H1 (cell line): Measurements from ENCODE around the gene IL17REL. TPM values are rescaled to one million over a fixed set of nuclear protein-coding genes. Genes with fewer than 3 reads are reported as not detected.

Source experiments
- CTCF ChIA-PET: fragments of 300-600 bp; sonication (Branson Sonifier 250); formaldehyde crosslinking; loops from one replicate; lab custom pipeline; 2021; ENCODE audit not compliant: partially characterized antibody; lab: Charles Lee
- POLR2A ChIA-PET: fragments of 300-600 bp; sonication (Branson Sonifier 250); formaldehyde crosslinking; loops from one replicate; lab custom pipeline; 2021; ENCODE audit warnings: inconsistent platforms; ENCODE audit not compliant: partially characterized antibody; lab: Charles Lee
- DNase-seq, 2 experiments: peaks; one replicate each; pipeline versions ENCODE4 v3.0.0 to v3.0.0-alpha.2; 2010 to 2022; ENCODE audit warnings: low spot score in 2 of 2, low read depth in 1 of 2, mixed read lengths in 1 of 2
- FAIRE-seq: peaks from 2 replicates; lab custom pipeline; 2011; peaks lifted over from hg19 to GRCh38; lab: Jason Lieb, UNC
- H2AFZ ChIP-seq: 2 replicates; pipeline ENCODE4 v1.8.1; 2012; ENCODE audit warnings: low read length, inconsistent platforms
- H2AK5ac ChIP-seq: 2 replicates; pipeline ENCODE4 v1.6.1; 2013; ENCODE audit warnings: low read depth, low read length
- H2BK120ac ChIP-seq: replicated peaks from 2 replicates; pipeline ENCODE3; 2013; ENCODE audit warnings: low read depth, low read length, inconsistent platforms
- H2BK12ac ChIP-seq: 2 replicates; pipeline ENCODE4 v1.6.1; 2013; ENCODE audit warnings: low read depth, low read length
- H2BK15ac ChIP-seq: 2 replicates; pipeline ENCODE4 v1.6.1; 2013; ENCODE audit warnings: low read length
- H2BK20ac ChIP-seq: 2 replicates; pipeline ENCODE4 v1.6.1; 2013; ENCODE audit warnings: low read length
- H2BK5ac ChIP-seq: 2 replicates; pipeline ENCODE4 v1.6.1; 2013; ENCODE audit warnings: low read depth, low read length
- H3K14ac ChIP-seq: 2 replicates; pipeline ENCODE4 v1.6.1; 2013; ENCODE audit warnings: inconsistent platforms; ENCODE audit not compliant: insufficient read length
- H3K18ac ChIP-seq: 2 replicates; pipeline ENCODE4 v1.6.1; 2013; ENCODE audit warnings: low read length; ENCODE audit errors: extremely low read depth
- H3K23ac ChIP-seq: 2 replicates; pipeline ENCODE4 v1.6.1; 2013; ENCODE audit warnings: inconsistent platforms; ENCODE audit not compliant: insufficient read length
- H3K23me2 ChIP-seq: 2 replicates; pipeline ENCODE4 v1.6.1; 2013; ENCODE audit warnings: low read depth, low read length
- H3K27ac ChIP-seq: 2 replicates; pipeline ENCODE4 v1.6.1; 2011; ENCODE audit warnings: low read depth, low read length, inconsistent platforms
- H3K27me3 ChIP-seq, 4 experiments: replicated peaks in 1 of 4; 1 replicate in 1 of 4; 2 replicates in 3 of 4; pipeline versions ENCODE4 v1.6.1 to v1.8.1; 2011 to 2013; ENCODE audit warnings: low read length in 3 of 4, mild to moderate bottlenecking in 3 of 4, inconsistent platforms in 2 of 4, mixed read lengths in 2 of 4, moderate library complexity in 1 of 4; ENCODE audit not compliant: control insufficient read depth in 3 of 4, insufficient read depth in 3 of 4; ENCODE audit errors: extremely low read depth in 1 of 4
- H3K36me3 ChIP-seq, 4 experiments: 2 replicates each; pipeline versions ENCODE4 v1.6.1 to v1.8.1; 2011 to 2013; ENCODE audit warnings: mild to moderate bottlenecking in 4 of 4, low read length in 3 of 4, moderate library complexity in 2 of 4, control low read depth in 1 of 4, inconsistent platforms in 1 of 4; ENCODE audit not compliant: insufficient read depth in 4 of 4, control insufficient read depth in 2 of 4
- H3K4ac ChIP-seq: replicated peaks from 2 replicates; pipeline ENCODE3; 2013; ENCODE audit warnings: low read length, low read depth, mixed read lengths, inconsistent platforms; ENCODE audit not compliant: insufficient read length
- H3K4me1 ChIP-seq, 4 experiments: replicated peaks in 1 of 4; 1 replicate in 1 of 4; 2 replicates in 3 of 4; pipeline versions ENCODE4 v1.6.1 to v1.8.1; 2011 to 2013; ENCODE audit warnings: low read length in 3 of 4, inconsistent platforms in 2 of 4, mixed read lengths in 1 of 4; ENCODE audit not compliant: insufficient read depth in 4 of 4, control insufficient read depth in 3 of 4
- H3K4me2 ChIP-seq, 2 experiments: 2 replicates each; pipeline versions ENCODE4 v1.6.1 to v1.8.1; 2011 to 2013; ENCODE audit warnings: low read depth in 2 of 2, low read length in 2 of 2, control low read depth in 1 of 2, inconsistent platforms in 1 of 2, mild to moderate bottlenecking in 1 of 2; ENCODE audit not compliant: insufficient read depth in 1 of 2
- H3K4me3 ChIP-seq, 4 experiments: fragments of 200-600, 300-600 bp in 1 of 4; sonication (generic), shearing (Covaris generic), sonication (Bioruptor Twin) in 1 of 4; 2 replicates each; pipeline versions ENCODE4 v1.5.1 to v1.8.1; 2011 to 2016; ENCODE audit warnings: low read length in 4 of 4, low read depth in 3 of 4, control low read depth in 2 of 4, inconsistent platforms in 2 of 4, mild to moderate bottlenecking in 2 of 4, mixed read lengths in 1 of 4, moderate library complexity in 1 of 4; ENCODE audit not compliant: insufficient read depth in 2 of 4; ENCODE audit errors: extremely low read depth in 1 of 4
- H3K56ac ChIP-seq: replicated peaks from 2 replicates; pipeline ENCODE3; 2013; ENCODE audit warnings: low read depth, mild to moderate bottlenecking, mixed read lengths, low read length, inconsistent platforms; ENCODE audit not compliant: insufficient read length
- H3K79me1 ChIP-seq: 2 replicates; pipeline ENCODE4 v1.6.1; 2013; ENCODE audit warnings: low read depth, low read length, control low read depth
- H3K79me2 ChIP-seq, 2 experiments: 2 replicates each; pipeline versions ENCODE4 v1.6.1 to v1.8.1; 2012 to 2013; ENCODE audit warnings: low read length in 2 of 2, mild to moderate bottlenecking in 2 of 2, inconsistent platforms in 1 of 2; ENCODE audit not compliant: insufficient read depth in 2 of 2, control insufficient read depth in 1 of 2
- H3K9ac ChIP-seq, 4 experiments: replicated peaks in 1 of 4; 1 replicate in 1 of 4; 2 replicates in 3 of 4; pipeline versions ENCODE4 v1.6.1 to v1.8.1; 2011 to 2013; ENCODE audit warnings: low read depth in 3 of 4, low read length in 3 of 4, control low read depth in 2 of 4, mild to moderate bottlenecking in 2 of 4, moderate library complexity in 2 of 4, inconsistent platforms in 1 of 4; ENCODE audit errors: extremely low read depth in 1 of 4
- H3K9me3 ChIP-seq, 2 experiments: 2 replicates each; pipeline versions ENCODE4 v1.6.1 to v1.8.1; 2012 to 2013; ENCODE audit warnings: mild to moderate bottlenecking in 2 of 2, moderate library complexity in 2 of 2, control low read depth in 1 of 2, inconsistent platforms in 1 of 2, low read depth in 1 of 2, low read length in 1 of 2, mixed read lengths in 1 of 2; ENCODE audit not compliant: insufficient read depth in 2 of 2
- H4K20me1 ChIP-seq, 2 experiments: replicated peaks in 1 of 2; 2 replicates each; pipeline versions ENCODE3 to v1.8.1; 2011 to 2013; ENCODE audit warnings: inconsistent platforms in 2 of 2, low read length in 2 of 2, mild to moderate bottlenecking in 1 of 2; ENCODE audit not compliant: insufficient read depth in 2 of 2, control insufficient read depth in 1 of 2
- H4K5ac ChIP-seq: 2 replicates; pipeline ENCODE4 v1.6.1; 2013; ENCODE audit warnings: low read length, low read depth, mixed read lengths, inconsistent platforms; ENCODE audit not compliant: insufficient read length
- H4K8ac ChIP-seq: 2 replicates; pipeline ENCODE4 v1.8.0; 2013; ENCODE audit warnings: mild to moderate bottlenecking, moderate library complexity, low read length, inconsistent platforms; ENCODE audit not compliant: insufficient read depth; ENCODE audit errors: extremely low read depth
- H4K91ac ChIP-seq: replicated peaks from 2 replicates; pipeline ENCODE3; 2013; ENCODE audit warnings: low read length, mixed read lengths, inconsistent platforms; ENCODE audit not compliant: insufficient read length
- BACH1 ChIP-seq: IDR thresholded peaks from 2 replicates; pipeline ENCODE4 v1.6.1; 2012; ENCODE audit warnings: low read length, improper control_type of control experiment
- CBX5 ChIP-seq: fragments of 300-800, 300-1000 bp; sonication (generic); IDR thresholded peaks from 2 replicates; pipeline ENCODE4 v1.7.1; 2016; ENCODE audit warnings: antibody characterized with exemption, low read length, low read depth
- EGR1 ChIP-seq: IDR thresholded peaks from 2 replicates; pipeline ENCODE4 v1.6.1; 2011; ENCODE audit warnings: low read depth, low read length, borderline replicate concordance
- HDAC2 ChIP-seq, 2 experiments: fragments of 300-600 bp in 1 of 2; sonication (generic) in 1 of 2; IDR thresholded peaks; 2 replicates each; pipeline ENCODE4 v1.6.1; 2011 to 2012; ENCODE audit warnings: low read depth in 2 of 2, low read length in 2 of 2, mild to moderate bottlenecking in 2 of 2, moderate library complexity in 2 of 2, borderline replicate concordance in 1 of 2, inconsistent platforms in 1 of 2
- KDM5A ChIP-seq: fragments of 200-600 bp; IDR thresholded peaks from 2 replicates; pipeline ENCODE4 v1.7.1; 2012; ENCODE audit warnings: mild to moderate bottlenecking, low read length, inconsistent platforms, mixed read lengths
- POLR2A ChIP-seq, 2 experiments: IDR thresholded peaks; 1 replicate in 1 of 2; 2 replicates in 1 of 2; pipeline ENCODE4 v1.6.1; 2011; ENCODE audit warnings: low read depth in 2 of 2, low read length in 2 of 2, mild to moderate bottlenecking in 2 of 2; ENCODE audit errors: control extremely low read depth in 1 of 2
- SAP30 ChIP-seq: fragments of 300-600 bp; sonication (generic); IDR thresholded peaks from 2 replicates; pipeline ENCODE4 v1.7.1; 2012; ENCODE audit warnings: low read length, moderate library complexity, mild to moderate bottlenecking, inconsistent platforms; ENCODE audit not compliant: insufficient read depth, insufficient replicate concordance
- TAF1 ChIP-seq: IDR thresholded peaks from 2 replicates; pipeline ENCODE4 v1.6.1; 2011; ENCODE audit warnings: mild to moderate bottlenecking, low read depth, low read length
- WGBS, 2 experiments: shearing (Covaris generic) in 1 of 2; methylation state at CpG; one replicate each; pipeline versions ENCODE4 v1.1.6 to v1.1.7; 2013 to 2015; ENCODE audit warnings: low lambda C conversion rate in 2 of 2, mixed read lengths in 2 of 2, inconsistent platforms in 1 of 2, low coverage in 1 of 2, missing lambda C conversion rate in 1 of 2; ENCODE audit not compliant: insufficient replicate concordance in 2 of 2, insufficient coverage in 1 of 2, insufficient read length in 1 of 2; ENCODE audit errors: extremely low coverage in 1 of 2, missing lambda C conversion rate in 1 of 2; 5-methylcytosine and 5-hydroxymethylcytosine counted together
- polyA plus RNA-seq, 7 experiments: library from polyadenylated mRNA; depleted of rRNA in 3 of 7; stranded (reverse) in 5 of 7; unstranded in 2 of 7; fragments of >200 nt in 5 of 7; fragments of 200-250 nt in 2 of 7; gene quantifications; 1 replicate in 5 of 7; 2 replicates in 1 of 7; 4 replicates in 1 of 7; pipeline versions ENCODE4 v1.2.1 to v1.2.3, GENCODE V29; 2011 to 2013; ENCODE audit warnings: missing spikeins in 2 of 7, mixed read lengths in 2 of 7
- total RNA-seq: library from RNA; stranded (reverse); fragmentation: NEBNext Ultra II Directional; extraction: Animal tissue kit (Norgen Biotek cat#: 25700); gene quantifications from 2 replicates; pipeline ENCODE4 v1.2.1, GENCODE V29; 2021
- TF ChIP-seq, protein P1 (sequence below): IDR thresholded peaks from 2 replicates; pipeline ENCODE4 v1.6.1; 2012; ENCODE audit warnings: inconsistent platforms
- TF ChIP-seq, protein P2 (sequence below): IDR thresholded peaks from 2 replicates; pipeline ENCODE4 v1.6.1; 2012; ENCODE audit warnings: inconsistent platforms

IL17REL gene
- total and polyA plus RNA-seq, 2 of the 8 experiments (the other 6 are each of a cell fraction or from before 2014, with no cell fraction given): 0.15 to 0.20 TPM

DNA sequence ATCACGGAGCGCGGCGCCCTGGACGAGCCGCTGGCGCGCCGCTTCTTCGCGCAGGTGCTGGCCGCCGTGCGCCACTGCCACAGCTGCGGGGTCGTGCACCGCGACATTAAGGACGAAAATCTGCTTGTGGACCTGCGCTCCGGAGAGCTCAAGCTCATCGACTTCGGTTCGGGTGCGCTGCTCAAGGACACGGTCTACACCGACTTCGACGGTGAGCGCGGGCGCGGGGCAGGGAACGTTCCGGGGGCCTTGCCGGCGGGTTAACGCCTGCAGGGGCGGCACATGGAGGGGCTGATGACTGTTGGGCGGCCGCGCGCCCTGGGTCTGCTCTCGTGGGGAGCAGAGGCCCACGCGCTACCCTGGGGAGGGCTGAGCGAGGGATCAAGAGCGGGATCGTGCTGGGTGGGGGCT, 51.0 kb downstream of the IL17REL start:
- no peak for DNase-seq
- Histone ChIP-seq H2BK12ac (no peak overlapping the region), H3K14ac (no peak overlapping the region), H3K56ac (peak overlapping the region; percentile 69), H2BK120ac (no peak overlapping the region), H3K9me3 (no peaks in the 10 kb centered on the region), H2AFZ (no peak overlapping the region), H3K27me3 (peaks cover 0 to 12% (median 6%) of the 10 kb centered on the region in 4 experiments; a peak in 6 of 7 replicates), H2BK15ac (no peak overlapping the region), H3K4me1 (peaks cover 0 to 22% (median 12%) of the 10 kb centered on the region in 4 experiments; a peak in 5 of 7 replicates), H3K4me3 (peak overlapping the region; percentile 49 to 79 (median 74)), H3K23me2 (peaks cover 13% of the 10 kb centered on the region; the same call in 1 of the 2 replicates), H3K79me2 (peaks cover 0 to 19% of the 10 kb centered on the region in 2 experiments; a peak in 1 of 4 replicates), H2BK5ac (peak overlapping the region; percentile 20; the same call in 1 of the 2 replicates), H4K20me1 (peaks cover 16 to 20% of the 10 kb centered on the region in 2 experiments), H3K9ac (peak overlapping the region; percentile 48 to 76 (median 69); a peak in 6 of 7 replicates), H2AK5ac (no peak overlapping the region), H4K8ac (peak overlapping the region; percentile 91), H3K18ac (peak overlapping the region; percentile 55), H3K4me2 (peak overlapping the region; percentile 51 to 96), H4K5ac (peak overlapping the region; percentile 66), H4K91ac (peak overlapping the region; percentile 95), H3K23ac (no peak overlapping the region), H3K27ac (peak overlapping the region; percentile 50; the same call in 1 of the 2 replicates), H3K36me3 (peaks cover 8 to 18% (median 12%) of the 10 kb centered on the region in 4 experiments; a peak in 6 of 8 replicates), H2BK20ac (no peak overlapping the region), H3K79me1 (0 out of 2 replicates have a peak, but pooled peaks cover 2% of the 10 kb centered on the region), H3K4ac (peak overlapping the region; percentile 91)
- TF ChIP-seq EGR1 (no peak), KDM5A (no peak), POLR2A (IDR thresholded peaks at IDR 0.05; ENCODE audit: control extremely low read depth in 1 of 2, low read depth in 2 of 2, low read length in 2 of 2) (0 out of 3 replicates have a peak, but pooled peaks of 1 of the 2 experiments have one; percentile 13), BACH1 (no peak), SAP30 (no peak), TAF1 (no peak), CBX5 (no peak), HDAC2 (IDR thresholded peaks at IDR 0.05; ENCODE audit: borderline replicate concordance in 1 of 2, low read depth in 2 of 2, low read length in 2 of 2) (no peak)
- TF ChIP-seq, protein P1, sequence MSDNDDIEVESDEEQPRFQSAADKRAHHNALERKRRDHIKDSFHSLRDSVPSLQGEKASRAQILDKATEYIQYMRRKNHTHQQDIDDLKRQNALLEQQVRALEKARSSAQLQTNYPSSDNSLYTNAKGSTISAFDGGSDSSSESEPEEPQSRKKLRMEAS: peak; percentile 51
- TF ChIP-seq, protein P2, sequence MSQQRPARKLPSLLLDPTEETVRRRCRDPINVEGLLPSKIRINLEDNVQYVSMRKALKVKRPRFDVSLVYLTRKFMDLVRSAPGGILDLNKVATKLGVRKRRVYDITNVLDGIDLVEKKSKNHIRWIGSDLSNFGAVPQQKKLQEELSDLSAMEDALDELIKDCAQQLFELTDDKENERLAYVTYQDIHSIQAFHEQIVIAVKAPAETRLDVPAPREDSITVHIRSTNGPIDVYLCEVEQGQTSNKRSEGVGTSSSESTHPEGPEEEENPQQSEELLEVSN: peak; percentile 65
- CTCF ChIA-PET: interaction anchor here (0.8 kb wide), 1 partner anchor 21 kb away, joined by 3 read pairs; no protein-coding TSS in a partner anchor
- POLR2A ChIA-PET: interaction anchor here (0.6 to 2.6 kb wide), 6 partner anchors 9 to 44 kb away, joined by 3 to 10 read pairs (median 4); partner anchors contain the start of gene ALG12
- 2% methylated on average over 45 of the region's 49 CpGs; no CpG with 5 or more reads in 1 of the 2 experiments for WGBS, 2 experiments
- no peak for FAIRE-seq
